ENCODE data around the gene ETS2. TPM values are rescaled to one million over a fixed set of nuclear protein-coding genes. Genes with fewer than 3 reads are reported as not detected.

Gene ETS2
- total RNA-seq, 2 donors from 2014 or later, result 98.4 to 102 TPM

- H3K27ac ChIP-seq (ENCODE audit: low read depth, low read length), result no peak overlapping the region
- H3K4me1 Mint-ChIP-seq, result peaks cover 36% of the 10 kb centered on the region
- 79 to 83% methylated on average over 4 to 7 of the region's 7 CpGs for WGBS, 2 experiments (ENCODE audit: insufficient coverage in 1 of 2, insufficient read length in 1 of 2)
These were observed 7.2 kb upstream of the ETS2 start for GRCh38 chr21:38798481-38798882.

GRCh38 chr21:38800046-38800758, 5.5 kb upstream of the ETS2 start:
- DNase-seq, result no peak
- H3K27ac ChIP-seq (ENCODE audit: low read depth, low read length), result no peak overlapping the region
- peaks cover 11% of the 10 kb centered on the region for H3K4me1 ChIP-seq (ENCODE audit: control insufficient read depth, insufficient read depth, low read length)
- 91 to 94% methylated on average over 4 to 5 of the region's 5 CpGs for WGBS, 2 experiments (ENCODE audit: insufficient coverage in 1 of 2, insufficient read length in 1 of 2)
- H3K36me3 ChIP-seq (ENCODE audit: control insufficient read depth, insufficient read depth, low read length), result no peaks in the 10 kb centered on the region
- no peak for TF ChIP-seq CTCF (conservative IDR thresholded peaks at IDR 0.05)
- H3K27me3 ChIP-seq (ENCODE audit: control insufficient read depth, insufficient read depth, low read length, poor library complexity, severe bottlenecking), result no peaks in the 10 kb centered on the region
- H3K4me3 ChIP-seq (ENCODE audit: low read length), result no peak overlapping the region
- Mint-ChIP-seq H3K27me3 (ENCODE audit: insufficient read depth) (peaks cover 4% of the 10 kb centered on the region), H3K27ac (no peak overlapping the region), H3K36me3 (ENCODE audit: low read depth) (no peaks in the 10 kb centered on the region), H3K9me3 (no peaks in the 10 kb centered on the region), H3K4me1 (peaks cover 40% of the 10 kb centered on the region), H3K4me3 (no peak overlapping the region)
- H3K9ac ChIP-seq (ENCODE audit: extremely low read depth, low read length, poor library complexity, severe bottlenecking), result no peak overlapping the region
- no peaks in the 10 kb centered on the region for H3K9me3 ChIP-seq (ENCODE audit: control insufficient read depth, low read length)

More at GRCh38 chr21:38798481-38798882, 7.2 kb upstream of the ETS2 start:
- Mint-ChIP-seq H3K4me3 (no peak overlapping the region), H3K27ac (no peak overlapping the region), H3K27me3 (ENCODE audit: insufficient read depth) (peaks cover 2% of the 10 kb centered on the region), H3K9me3 (no peaks in the 10 kb centered on the region), H3K36me3 (ENCODE audit: low read depth) (no peaks in the 10 kb centered on the region)
- H3K36me3 ChIP-seq (ENCODE audit: control insufficient read depth, insufficient read depth, low read length), result no peaks in the 10 kb centered on the region
- no peak overlapping the region for H3K4me3 ChIP-seq (ENCODE audit: low read length)
- peak; percentile 75 for DNase-seq
- H3K4me1 ChIP-seq (ENCODE audit: control insufficient read depth, insufficient read depth, low read length), result peaks cover 9% of the 10 kb centered on the region
- no peaks in the 10 kb centered on the region for H3K9me3 ChIP-seq (ENCODE audit: control insufficient read depth, low read length)
- TF ChIP-seq CTCF (conservative IDR thresholded peaks at IDR 0.05), result no peak
- H3K9ac ChIP-seq (ENCODE audit: extremely low read depth, low read length, poor library complexity, severe bottlenecking), result no peak overlapping the region
- no peaks in the 10 kb centered on the region for H3K27me3 ChIP-seq (ENCODE audit: control insufficient read depth, insufficient read depth, low read length, poor library complexity, severe bottlenecking)

GRCh38 chr21:38800924-38801744, 4.6 kb upstream of the ETS2 start:
- Histone ChIP-seq H3K27ac (ENCODE audit: low read depth, low read length) (no peak overlapping the region), H3K27me3 (ENCODE audit: control insufficient read depth, insufficient read depth, low read length, poor library complexity, severe bottlenecking) (no peaks in the 10 kb centered on the region), H3K9me3 (ENCODE audit: control insufficient read depth, low read length) (no peaks in the 10 kb centered on the region), H3K36me3 (ENCODE audit: control insufficient read depth, insufficient read depth, low read length) (no peaks in the 10 kb centered on the region), H3K9ac (ENCODE audit: extremely low read depth, low read length, poor library complexity, severe bottlenecking) (no peak overlapping the region), H3K4me1 (ENCODE audit: control insufficient read depth, insufficient read depth, low read length) (peaks cover 11% of the 10 kb centered on the region), H3K4me3 (ENCODE audit: low read length) (no peak overlapping the region)
- no peak for DNase-seq
- no peak for TF ChIP-seq CTCF (conservative IDR thresholded peaks at IDR 0.05)
- Mint-ChIP-seq H3K9me3 (no peaks in the 10 kb centered on the region), H3K4me1 (peaks cover 40% of the 10 kb centered on the region), H3K4me3 (no peak overlapping the region), H3K27me3 (ENCODE audit: insufficient read depth) (peaks cover 4% of the 10 kb centered on the region), H3K36me3 (ENCODE audit: low read depth) (no peaks in the 10 kb centered on the region), H3K27ac (no peak overlapping the region)
- 94 to 99% methylated on average over 8 to 12 of the region's 12 CpGs for WGBS, 2 experiments (ENCODE audit: insufficient coverage in 1 of 2, insufficient read length in 1 of 2)

All from endodermal cell (in vitro differentiated cells).